ENCODE measurements around the gene DCLK1.
A peak's percentile ranks its signal among the peaks of the same experiment; 100 is the strongest.

DCLK1 gene

GRCh38 chr13:35891507-35892441, 239.4 kb downstream of the DCLK1 start:
- DNase-seq, result no peak

GRCh38 chr13:35889560-35889959, 241.6 kb downstream of the DCLK1 start:
- DNase-seq, result no peak

GRCh38 chr13:35888981-35889380, 242.2 kb downstream of the DCLK1 start:
- DNase-seq, result no peak

- peak; percentile 89 for DNase-seq
Measured at GRCh38 chr13:35888457-35888883, 242.7 kb downstream of the DCLK1 start.

- no peak for DNase-seq
Measured at GRCh38 chr13:35887115-35887666, 244.0 kb downstream of the DCLK1 start.

- DNase-seq, result no peak
Measured at GRCh38 chr13:35886332-35887114, 244.7 kb downstream of the DCLK1 start.

- no peak for DNase-seq
Measured at GRCh38 chr13:35884211-35884760, 246.9 kb downstream of the DCLK1 start.

GRCh38 chr13:35882722-35883497, 248.3 kb downstream of the DCLK1 start:
- DNase-seq, result no peak

- DNase-seq, result no peak
Measured at GRCh38 chr13:35881360-35881759, 249.8 kb downstream of the DCLK1 start.

GRCh38 chr13:35879111-35879510, 252.1 kb downstream of the DCLK1 start:
- no peak for DNase-seq

GRCh38 chr13:35876601-35877000, 254.6 kb downstream of the DCLK1 start:
- no peak for DNase-seq

- DNase-seq, result no peak
Measured at GRCh38 chr13:35874704-35875103, 256.5 kb downstream of the DCLK1 start.

- no peak for DNase-seq
Measured at GRCh38 chr13:35872369-35872768, 258.8 kb downstream of the DCLK1 start.

GRCh38 chr13:35871561-35871960, 259.6 kb downstream of the DCLK1 start:
- no peak for DNase-seq

GRCh38 chr13:35866801-35867200, 264.4 kb downstream of the DCLK1 start:
- DNase-seq, result no peak

GRCh38 chr13:35865341-35866240, 265.6 kb downstream of the DCLK1 start:
- no peak for DNase-seq

- DNase-seq, result no peak
Measured at GRCh38 chr13:35860661-35861060, 270.5 kb downstream of the DCLK1 start.

GRCh38 chr13:35859981-35860380, 271.2 kb downstream of the DCLK1 start:
- DNase-seq, result no peak

- no peak for DNase-seq
Measured at GRCh38 chr13:35858665-35859064, 272.5 kb downstream of the DCLK1 start.

- peak; percentile 5 for DNase-seq
Measured at GRCh38 chr13:35857769-35858168, 273.4 kb downstream of the DCLK1 start.

- no peak for DNase-seq
Measured at GRCh38 chr13:35856721-35857364, 274.3 kb downstream of the DCLK1 start.

All from NCI-H526 treated with DMSO at 0.1 percent for 48 hours (cell line).